Astrocyte of the spinal cord (primary cell): Measurements from ENCODE around the gene DGKG.

ENCODE experiments used
- DNase-seq: peaks from one replicate; pipeline ENCODE4 v3.0.0; 2011; ENCODE audit warnings: low read depth, low spot score
- H3K4me3 ChIP-seq: 2 replicates; pipeline ENCODE4 v1.5.1; 2011; ENCODE audit warnings: low read depth, mild to moderate bottlenecking, low read length, moderate library complexity
- in situ Hi-C: cut with HindIII; loops from 2 replicates; pipeline ENCODE4 v1.10.0; 2017; ENCODE audit warnings: low sequenced_read_pairs
- TF ChIP-seq, protein P1 (sequence below): IDR thresholded peaks from 2 replicates; pipeline ENCODE4 v1.5.1; 2012; ENCODE audit warnings: low read depth, mild to moderate bottlenecking, low read length, inconsistent platforms

The DGKG gene

GRCh38 chr3:186193534-186194450 is 168.2 kb downstream of the DGKG start:
- H3K4me3 ChIP-seq = peak overlapping the region; percentile 23
- TF ChIP-seq, protein P1, sequence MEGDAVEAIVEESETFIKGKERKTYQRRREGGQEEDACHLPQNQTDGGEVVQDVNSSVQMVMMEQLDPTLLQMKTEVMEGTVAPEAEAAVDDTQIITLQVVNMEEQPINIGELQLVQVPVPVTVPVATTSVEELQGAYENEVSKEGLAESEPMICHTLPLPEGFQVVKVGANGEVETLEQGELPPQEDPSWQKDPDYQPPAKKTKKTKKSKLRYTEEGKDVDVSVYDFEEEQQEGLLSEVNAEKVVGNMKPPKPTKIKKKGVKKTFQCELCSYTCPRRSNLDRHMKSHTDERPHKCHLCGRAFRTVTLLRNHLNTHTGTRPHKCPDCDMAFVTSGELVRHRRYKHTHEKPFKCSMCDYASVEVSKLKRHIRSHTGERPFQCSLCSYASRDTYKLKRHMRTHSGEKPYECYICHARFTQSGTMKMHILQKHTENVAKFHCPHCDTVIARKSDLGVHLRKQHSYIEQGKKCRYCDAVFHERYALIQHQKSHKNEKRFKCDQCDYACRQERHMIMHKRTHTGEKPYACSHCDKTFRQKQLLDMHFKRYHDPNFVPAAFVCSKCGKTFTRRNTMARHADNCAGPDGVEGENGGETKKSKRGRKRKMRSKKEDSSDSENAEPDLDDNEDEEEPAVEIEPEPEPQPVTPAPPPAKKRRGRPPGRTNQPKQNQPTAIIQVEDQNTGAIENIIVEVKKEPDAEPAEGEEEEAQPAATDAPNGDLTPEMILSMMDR = no peak
- in situ Hi-C loops = no loop called here
- DNase-seq = no peak

DNA sequence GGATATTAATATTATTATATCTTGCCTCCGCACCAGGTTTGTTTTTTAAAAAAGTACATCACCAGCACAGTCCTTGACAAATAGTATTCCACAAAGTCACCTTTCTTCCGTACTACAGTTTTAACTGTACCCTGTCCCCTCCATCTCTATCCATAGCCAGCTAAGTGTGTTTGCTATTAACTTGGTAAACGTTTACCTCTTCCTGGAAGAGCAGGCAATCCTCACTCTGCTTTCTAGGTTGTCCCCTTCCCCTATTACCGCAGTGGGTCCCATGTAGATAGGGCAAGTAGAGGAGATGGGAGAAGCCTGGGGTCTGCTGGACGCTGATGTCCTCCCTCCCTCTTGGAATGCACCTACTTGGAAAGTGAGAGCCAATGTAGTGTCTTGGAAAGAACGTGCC is 169.2 kb downstream of the DGKG start:
- in situ Hi-C loops = no loop called here
- TF ChIP-seq, protein P1 = no peak
- H3K4me3 ChIP-seq = no peak overlapping the region
- DNase-seq = no peak

DNA sequence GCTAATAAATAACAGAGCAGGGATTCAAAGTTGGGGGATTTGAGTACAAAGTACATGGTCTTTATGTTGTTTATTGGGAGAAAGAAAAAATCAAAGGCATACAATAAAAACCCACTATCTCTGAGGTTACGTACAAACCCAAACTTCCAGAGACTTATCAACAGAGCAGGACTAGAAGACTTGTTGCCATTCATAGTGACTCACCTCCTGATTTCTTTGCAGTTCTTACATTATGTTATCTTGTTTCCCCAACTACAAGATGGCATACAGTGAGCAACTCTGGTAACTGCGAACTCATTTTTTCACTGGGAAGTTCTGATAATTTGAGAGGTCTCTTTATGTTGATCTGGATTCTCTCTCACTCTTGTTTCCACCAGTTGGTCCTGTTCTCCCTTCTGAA is 172.5 kb downstream of the DGKG start:
- in situ Hi-C loops = no loop called here
- DNase-seq = no peak
- TF ChIP-seq, protein P1 = no peak
- no peak overlapping the region for H3K4me3 ChIP-seq

DNA sequence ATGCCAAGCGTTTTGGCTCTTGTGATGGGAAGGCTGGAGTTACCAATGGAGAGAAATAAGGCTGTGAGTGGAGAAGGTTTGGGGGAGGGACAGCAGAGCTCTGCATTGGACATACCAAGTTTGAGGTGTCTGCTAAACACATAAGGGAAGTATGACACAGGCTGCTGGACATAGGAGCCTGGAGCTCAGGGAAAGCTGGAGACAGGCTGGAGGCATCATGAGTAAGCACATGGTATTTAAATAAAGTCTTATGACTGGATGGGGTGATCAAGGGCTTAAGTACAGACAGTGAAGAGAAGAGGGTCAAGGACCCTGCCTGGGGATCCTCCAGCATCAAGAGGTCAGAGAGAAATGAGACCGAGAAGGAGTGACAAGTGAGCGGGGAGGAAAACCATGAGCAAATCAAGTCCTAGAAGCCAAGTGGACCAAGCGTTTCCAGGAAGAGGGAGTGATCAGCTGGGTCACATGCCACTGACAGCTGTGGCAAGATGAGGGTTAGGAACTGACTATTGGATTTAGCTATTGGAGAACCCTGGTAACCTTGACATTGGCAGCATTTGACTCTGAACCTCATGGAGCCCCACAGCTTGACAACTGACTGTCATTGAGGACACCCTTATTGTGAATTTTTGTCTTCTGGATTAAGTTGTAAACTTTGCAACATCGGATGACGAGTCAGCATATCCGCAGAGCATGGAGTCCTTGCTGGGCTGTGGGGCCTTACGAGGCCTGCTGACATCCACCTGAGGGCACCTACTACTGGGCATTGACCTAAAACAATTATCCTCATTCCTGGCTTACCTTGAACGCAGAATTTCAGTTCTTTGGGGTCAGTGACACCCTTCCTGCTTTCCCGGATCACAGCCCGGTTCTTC is 174.4 kb downstream of the DGKG start:
- H3K4me3 ChIP-seq = no peak overlapping the region
- TF ChIP-seq, protein P1 = no peak
- in situ Hi-C loops = no loop called here
- no peak for DNase-seq

- in situ Hi-C loops = no loop called here
- TF ChIP-seq, protein P1 = no peak
Measured at GRCh38 chr3:186185194-186185787, 176.7 kb downstream of the DGKG start.

DNA sequence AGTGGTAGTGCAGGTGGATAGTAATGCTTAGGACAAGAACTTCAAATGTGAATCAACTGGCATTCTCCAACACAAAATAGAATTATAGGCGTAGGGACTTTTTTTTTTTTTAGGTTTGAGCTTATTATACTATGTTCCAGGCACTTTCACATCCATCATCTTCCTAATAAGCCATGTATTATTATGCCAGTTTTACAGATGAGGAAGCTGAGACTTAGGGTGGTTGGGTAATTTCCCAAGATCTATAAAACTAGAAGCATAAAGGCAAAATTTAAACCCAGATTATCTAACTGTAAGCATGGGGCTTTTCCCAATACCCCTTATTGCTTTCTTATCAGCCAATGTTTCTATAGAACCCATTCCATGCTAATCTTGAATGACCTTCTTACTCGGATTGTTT is 178.0 kb downstream of the DGKG start:
- TF ChIP-seq, protein P1 = no peak
- no peak for DNase-seq
- in situ Hi-C loops = no loop called here
- no peak overlapping the region for H3K4me3 ChIP-seq

More at GRCh38 chr3:186185194-186185787, 176.7 kb downstream of the DGKG start:
- DNase-seq = no peak
- no peak overlapping the region for H3K4me3 ChIP-seq
